Effector memory CD8-positive, alpha-beta T cell (primary cell): ENCODE results near the gene PUDP.
A peak's percentile ranks its signal among the peaks of the same experiment; 100 is the strongest.
"Not testable (repeated sequence)": the region's sequence is repeated elsewhere in the genome, so short reads cannot be mapped to it uniquely, and the experiment has no call there.

ENCODE experiments used
- ATAC-seq: fragments of 150-1000 bp; cut with Tn5 transposase; replicated peaks from 2 replicates; pipeline ENCODE4 v1.10.0; 2021; ENCODE audit warnings: mild to moderate bottlenecking, moderate library complexity
- DNase-seq, 3 experiments: peaks; one replicate each; pipeline ENCODE4 v3.0.0; 2021
- H3K27ac Mint-ChIP-seq, 2 donors: one replicate each; pipeline ENCODE4 v1.8.0; 2022; ENCODE audit warnings: mild to moderate bottlenecking in 2 of 2, mixed read lengths in 2 of 2, moderate library complexity in 2 of 2
- H3K27me3 Mint-ChIP-seq, 2 donors: one replicate each; pipeline ENCODE4 v1.8.0; 2022; ENCODE audit warnings: mixed read lengths in 2 of 2
- H3K36me3 Mint-ChIP-seq: one replicate; pipeline ENCODE4 v1.8.0; 2022; ENCODE audit warnings: mild to moderate bottlenecking, moderate library complexity, mixed read lengths; ENCODE audit not compliant: insufficient read depth
- H3K4me1 Mint-ChIP-seq, 2 donors: one replicate each; pipeline ENCODE4 v1.8.0; 2022; ENCODE audit warnings: low read depth in 2 of 2, mixed read lengths in 2 of 2
- H3K4me3 Mint-ChIP-seq, 2 donors: one replicate each; pipeline ENCODE4 v1.8.0; 2022; ENCODE audit warnings: mild to moderate bottlenecking in 2 of 2, mixed read lengths in 2 of 2, moderate library complexity in 2 of 2
- H3K9me3 Mint-ChIP-seq, 2 donors: one replicate each; pipeline ENCODE4 v1.8.0; 2022; ENCODE audit warnings: mixed read lengths in 2 of 2

The PUDP gene

GRCh38 chrX:7110821-7111276 lies 37.1 kb downstream of the PUDP start:
- peaks cover 15 to 18% of the 10 kb centered on the region in 2 donors for H3K4me1 Mint-ChIP-seq
- H3K9me3 Mint-ChIP-seq = no peaks in the 10 kb centered on the region
- H3K36me3 Mint-ChIP-seq = peaks cover 3% of the 10 kb centered on the region
- ATAC-seq = no peak
- no peaks in the 10 kb centered on the region for H3K27me3 Mint-ChIP-seq
- H3K27ac Mint-ChIP-seq = peak overlapping the region; percentile 44 to 70
- DNase-seq = no peak
- peak overlapping the region in 1 of 2 donors; percentile 31 for H3K4me3 Mint-ChIP-seq

GRCh38 chrX:7109838-7110793 lies 37.8 kb downstream of the PUDP start:
- Mint-ChIP-seq H3K27me3 (no peaks in the 10 kb centered on the region), H3K27ac (peak overlapping the region; percentile 44 to 70), H3K4me1 (peaks cover 11 to 16% of the 10 kb centered on the region in 2 donors), H3K4me3 (peak overlapping the region in 1 of 2 donors; percentile 31), H3K36me3 (peaks cover 3% of the 10 kb centered on the region), H3K9me3 (no peaks in the 10 kb centered on the region)
- ATAC-seq = no peak
- DNase-seq = no peak

- ATAC-seq = no peak
- DNase-seq = no peak
- Mint-ChIP-seq H3K4me1 (peaks cover 11 to 12% of the 10 kb centered on the region in 2 donors), H3K9me3 (no peaks in the 10 kb centered on the region), H3K36me3 (peaks cover 3% of the 10 kb centered on the region), H3K4me3 (no peak overlapping the region), H3K27me3 (no peaks in the 10 kb centered on the region), H3K27ac (no peak overlapping the region)
Measured at GRCh38 chrX:7109049-7109531, 38.9 kb downstream of the PUDP start.

DNA sequence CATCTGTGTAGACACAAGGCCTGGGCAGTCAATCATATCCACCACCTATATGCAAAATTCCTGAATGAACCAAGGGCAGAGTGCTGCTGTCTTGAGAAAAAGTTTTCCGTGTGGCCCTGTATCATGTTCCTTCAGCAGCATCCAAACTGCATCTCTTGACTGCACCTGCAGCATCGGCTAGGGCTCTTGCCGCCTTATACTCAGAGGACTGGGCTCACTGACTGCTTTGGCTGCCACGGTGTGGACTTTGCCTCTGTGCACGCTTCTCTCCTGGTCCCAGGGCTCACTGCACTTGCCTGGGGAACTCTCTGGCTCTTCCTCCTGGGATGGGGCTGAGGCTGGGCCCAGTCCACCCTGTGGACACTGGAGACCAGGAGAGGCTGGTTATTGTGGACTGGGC lies 39.9 kb downstream of the PUDP start:
- Mint-ChIP-seq H3K4me1 (peaks cover 14 to 18% of the 10 kb centered on the region in 2 donors), H3K27me3 (no peaks in the 10 kb centered on the region), H3K4me3 (no peak overlapping the region), H3K9me3 (no peaks in the 10 kb centered on the region), H3K36me3 (peaks cover 7% of the 10 kb centered on the region), H3K27ac (no peak overlapping the region)
- DNase-seq = no peak
- no peak for ATAC-seq

GRCh38 chrX:7106649-7107048 lies 41.3 kb downstream of the PUDP start:
- Mint-ChIP-seq H3K4me1 (peaks cover 12 to 17% of the 10 kb centered on the region in 2 donors), H3K36me3 (peaks cover 9% of the 10 kb centered on the region), H3K4me3 (no peak overlapping the region), H3K27me3 (no peaks in the 10 kb centered on the region), H3K27ac (no peak overlapping the region), H3K9me3 (no peaks in the 10 kb centered on the region)
- ATAC-seq (no peak), DNase-seq (no peak)

- Mint-ChIP-seq H3K36me3 (peaks cover 10% of the 10 kb centered on the region), H3K4me3 (no peak overlapping the region), H3K27ac (peak overlapping the region in 1 of 2 donors; percentile 49), H3K27me3 (no peaks in the 10 kb centered on the region), H3K4me1 (peaks cover 9 to 10% of the 10 kb centered on the region in 2 donors), H3K9me3 (no peaks in the 10 kb centered on the region)
- no peak for DNase-seq
- no peak for ATAC-seq
Measured at GRCh38 chrX:7102119-7102518, 45.8 kb downstream of the PUDP start.

DNA sequence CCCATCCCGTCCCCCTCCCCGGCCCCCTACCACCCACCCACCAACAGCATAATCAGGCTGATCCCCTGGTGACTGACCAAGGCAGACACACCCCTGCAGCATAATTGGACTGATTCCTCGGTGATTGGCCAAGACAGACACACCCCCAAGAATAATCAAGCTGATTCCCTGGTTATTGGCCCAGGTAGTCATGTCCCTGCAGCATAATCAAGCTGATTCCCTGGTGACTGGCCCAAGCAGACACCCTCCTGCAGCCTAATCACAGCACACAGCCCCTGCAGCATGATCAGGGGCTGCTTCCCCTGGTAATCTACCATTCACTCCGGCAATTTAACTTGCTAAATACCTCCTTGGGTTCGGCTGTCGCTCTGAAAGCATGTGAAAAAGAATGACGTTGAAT lies 47.9 kb downstream of the PUDP start:
- DNase-seq (no peak), ATAC-seq (no peak)
- H3K4me1 Mint-ChIP-seq = peaks cover 9 to 10% of the 10 kb centered on the region in 2 donors
- H3K27me3 Mint-ChIP-seq = no peaks in the 10 kb centered on the region
- H3K27ac Mint-ChIP-seq = no peak overlapping the region
- H3K36me3 Mint-ChIP-seq = peaks cover 10% of the 10 kb centered on the region
- no peak overlapping the region for H3K4me3 Mint-ChIP-seq
- H3K9me3 Mint-ChIP-seq = no peaks in the 10 kb centered on the region

DNA sequence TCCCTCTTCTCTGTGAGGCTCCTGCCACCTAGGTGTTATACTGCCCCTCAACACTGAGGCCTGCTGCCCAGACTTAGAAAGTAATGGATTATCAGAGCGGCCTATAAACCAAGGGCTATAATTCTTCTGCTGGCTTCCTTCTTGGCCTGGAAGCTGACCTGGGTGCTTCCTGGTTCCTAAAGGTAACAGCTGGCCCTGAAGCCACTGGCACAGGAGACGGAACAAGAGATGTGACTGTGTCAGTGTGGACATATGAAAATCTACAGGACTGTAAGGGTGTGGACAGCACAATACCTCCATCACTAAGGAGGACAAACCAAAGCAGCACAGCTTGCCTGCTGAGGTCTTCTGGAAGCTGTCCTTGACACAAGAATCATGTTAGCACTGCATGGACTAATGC lies 52.3 kb downstream of the PUDP start:
- H3K27me3 Mint-ChIP-seq, H3K4me3 Mint-ChIP-seq, H3K4me1 Mint-ChIP-seq, H3K36me3 Mint-ChIP-seq, DNase-seq, ATAC-seq, H3K9me3 Mint-ChIP-seq, H3K27ac Mint-ChIP-seq: not testable (repeated sequence)

DNA sequence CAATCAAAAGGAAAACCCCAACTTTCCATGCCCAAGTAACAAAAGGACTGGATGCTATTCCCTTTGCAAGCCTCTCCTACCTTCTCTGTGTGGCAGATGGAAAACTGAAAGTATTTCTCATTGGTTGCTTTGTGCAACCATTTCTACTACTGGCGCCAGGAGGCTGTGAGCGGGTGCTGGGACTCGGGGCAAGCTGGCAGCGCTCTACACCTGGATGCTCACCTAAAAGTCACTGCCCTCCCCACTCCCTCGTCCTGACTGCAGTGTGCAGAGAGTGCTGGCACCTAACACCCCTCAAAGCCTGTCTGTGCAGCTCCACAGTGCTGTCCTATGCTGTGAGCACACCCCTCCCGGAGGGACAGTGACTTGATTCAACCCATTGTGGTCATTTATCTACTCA lies 54.6 kb downstream of the PUDP start:
- DNase-seq (no peak), ATAC-seq (no peak)
- Mint-ChIP-seq H3K27ac (no peak overlapping the region), H3K9me3 (no peaks in the 10 kb centered on the region), H3K36me3 (peaks cover 4% of the 10 kb centered on the region), H3K27me3 (no peaks in the 10 kb centered on the region), H3K4me1 (peaks cover 15 to 20% of the 10 kb centered on the region in 2 donors), H3K4me3 (no peak overlapping the region)

DNA sequence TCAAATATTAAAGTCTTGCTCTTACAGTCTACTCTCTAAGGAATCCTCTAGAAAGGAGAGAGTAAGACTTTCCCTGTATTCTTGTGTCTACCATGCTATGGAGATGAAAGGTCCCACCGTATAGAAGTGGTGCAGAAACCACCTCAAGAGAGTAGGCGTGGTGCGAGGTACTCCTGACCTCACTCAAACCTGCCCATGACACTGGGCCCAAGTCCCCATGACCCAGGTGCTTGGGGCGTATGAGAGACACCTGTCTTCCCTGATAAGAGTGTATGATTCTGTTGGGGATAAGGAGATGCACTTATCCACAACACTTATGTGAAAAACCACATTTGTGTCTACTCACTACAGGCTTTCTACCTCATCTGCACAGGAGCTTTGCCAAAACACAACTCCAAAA lies 55.4 kb downstream of the PUDP start:
- peaks cover 15 to 18% of the 10 kb centered on the region in 2 donors for H3K4me1 Mint-ChIP-seq
- H3K4me3 Mint-ChIP-seq = no peak overlapping the region
- no peaks in the 10 kb centered on the region for H3K9me3 Mint-ChIP-seq
- DNase-seq (no peak), ATAC-seq (no peak)
- H3K27ac Mint-ChIP-seq = no peak overlapping the region
- H3K27me3 Mint-ChIP-seq = no peaks in the 10 kb centered on the region
- H3K36me3 Mint-ChIP-seq = peaks cover 4% of the 10 kb centered on the region

- no peak overlapping the region for H3K4me3 Mint-ChIP-seq
- no peak overlapping the region for H3K27ac Mint-ChIP-seq
- ATAC-seq (no peak), DNase-seq (no peak)
- peaks cover 16 to 18% of the 10 kb centered on the region in 2 donors for H3K4me1 Mint-ChIP-seq
- H3K27me3 Mint-ChIP-seq = no peaks in the 10 kb centered on the region
- H3K9me3 Mint-ChIP-seq = no peaks in the 10 kb centered on the region
- no peaks in the 10 kb centered on the region for H3K36me3 Mint-ChIP-seq
Measured at GRCh38 chrX:7091923-7092322, 56.0 kb downstream of the PUDP start.

DNA sequence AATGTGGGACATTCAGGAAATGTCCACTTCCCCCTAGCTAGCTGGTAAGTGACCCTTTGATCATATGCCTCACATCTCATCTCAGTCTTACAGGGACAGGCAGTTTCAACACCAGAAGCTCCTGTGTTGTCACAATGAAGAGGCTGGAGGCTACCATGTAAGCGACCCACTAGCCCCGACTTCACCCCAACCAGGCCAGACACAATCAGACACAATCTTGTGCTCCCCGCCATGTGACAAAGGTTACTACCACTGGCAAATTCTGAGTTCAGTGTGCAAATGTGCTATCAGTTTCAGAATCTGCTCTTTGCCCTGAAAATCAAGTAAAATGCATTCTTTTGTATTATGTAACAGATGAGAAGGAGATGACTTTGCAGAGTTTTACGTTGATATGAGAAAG lies 57.3 kb downstream of the PUDP start:
- peak; percentile 61 for ATAC-seq
- Mint-ChIP-seq H3K4me1 (peaks cover 23 to 29% of the 10 kb centered on the region in 2 donors), H3K9me3 (no peaks in the 10 kb centered on the region), H3K36me3 (no peaks in the 10 kb centered on the region), H3K27me3 (no peaks in the 10 kb centered on the region), H3K27ac (peak overlapping the region in 1 of 2 donors; percentile 57), H3K4me3 (no peak overlapping the region)
- DNase-seq = no peak

GRCh38 chrX:7088968-7089615 lies 58.9 kb downstream of the PUDP start:
- Mint-ChIP-seq H3K27me3 (no peaks in the 10 kb centered on the region), H3K4me3 (no peak overlapping the region), H3K36me3 (no peaks in the 10 kb centered on the region), H3K27ac (peak overlapping the region in 1 of 2 donors; percentile 75), H3K9me3 (no peaks in the 10 kb centered on the region), H3K4me1 (peaks cover 29 to 38% of the 10 kb centered on the region in 2 donors)
- ATAC-seq (peak; percentile 23), DNase-seq (peak in 2 of 3 experiments; percentile 4 to 9)
